A549 (cell line): ENCODE results near the gene SRGAP3. TPM values are rescaled to one million over a fixed set of nuclear protein-coding genes. Genes with fewer than 3 reads are reported as not detected.

Experiments used
- ATAC-seq, 2 experiments: fragments of 200-7000 bp in 1 of 2; fragments of >200 bp in 1 of 2; cut with Nextera tagmentation in 1 of 2; cut with Tn5 transposase in 1 of 2; 3 replicates each; pipeline versions ENCODE4 v1.8.0 to v1.9.1; 2018 to 2020; ENCODE audit warnings: mild to moderate bottlenecking in 1 of 2, moderate library complexity in 1 of 2
- CTCF ChIA-PET: fragments of 300-600 bp; sonication (Branson Sonifier 250); formaldehyde crosslinking; extraction: SDS; loops from one replicate; lab custom pipeline; 2021; ENCODE audit warnings: antibody characterized with exemption, inconsistent platforms; lab: Yijun Ruan, JAX
- POLR2A ChIA-PET: fragments of 350-600 bp; formaldehyde crosslinking; extraction: SDS; loops from one replicate; lab custom pipeline; 2021; ENCODE audit warnings: antibody characterized with exemption, inconsistent platforms; lab: Yijun Ruan, JAX
- DNase-seq, 2 experiments: peaks; one replicate each; pipeline versions ENCODE4 v3.0.0 to v3.0.0-alpha.2; 2011 to 2016; ENCODE audit warnings: low read depth in 1 of 2, low spot score in 1 of 2
- FAIRE-seq: peaks from 2 replicates; lab custom pipeline; 2011; peaks lifted over from hg19 to GRCh38; lab: Jason Lieb, UNC
- H3K27ac ChIP-seq, 2 experiments: fragments of >200 bp; sonication (Bioruptor Twin); formaldehyde crosslinking; 3 replicates each; pipeline ENCODE4 v1.5.1; 2016 to 2017
- H3K4me1 ChIP-seq: fragments of >200 bp; sonication (Bioruptor Twin); formaldehyde crosslinking; 3 replicates; pipeline ENCODE4 v1.6.1; 2016
- H3K4me2 ChIP-seq: fragments of >200 bp; sonication (Bioruptor Twin); formaldehyde crosslinking; 3 replicates; pipeline ENCODE4 v1.6.1; 2016
- H3K4me3 ChIP-seq: fragments of >200 bp; sonication (Bioruptor Twin); formaldehyde crosslinking; 3 replicates; pipeline ENCODE4 v1.5.1; 2016
- H3K9me3 ChIP-seq: fragments of >200 bp; sonication (Bioruptor Twin); formaldehyde crosslinking; 3 replicates; pipeline ENCODE4 v1.6.1; 2016
- CBX8 ChIP-seq: fragments of 200-600 bp; sonication (generic); IDR thresholded peaks from 2 replicates; pipeline ENCODE4 v1.6.1; 2016
- CEBPB ChIP-seq, 2 experiments: fragments of >200 bp in 1 of 2; sonication (Bioruptor Twin) in 1 of 2; formaldehyde crosslinking in 1 of 2; IDR thresholded peaks; 2 replicates each; pipeline ENCODE4 v1.6.1; 2012 to 2016
- FOXS1 ChIP-seq: fragments of 250-450 bp; sonication (Bioruptor Pico); IDR thresholded peaks from 2 replicates; pipeline ENCODE4 v1.5.0; 2020; ENCODE audit warnings: mild to moderate bottlenecking, moderate library complexity
- GATA3 ChIP-seq: IDR thresholded peaks from 2 replicates; pipeline ENCODE4 v1.6.1; 2012; ENCODE audit warnings: borderline replicate concordance
- HDAC2 ChIP-seq: fragments of 200-600 bp; sonication (generic); IDR thresholded peaks from 2 replicates; pipeline ENCODE4 v1.6.1; 2016
- HEYL ChIP-seq: fragments of 250-450 bp; sonication (Bioruptor Pico); IDR thresholded peaks from 2 replicates; pipeline ENCODE4 v1.8.0; 2021; ENCODE audit warnings: mild to moderate bottlenecking, moderate library complexity
- HOXB13 ChIP-seq: fragments of 250-450 bp; sonication (Bioruptor Pico); IDR thresholded peaks from 2 replicates; pipeline ENCODE4 v1.5.0; 2020; ENCODE audit warnings: low read depth, mild to moderate bottlenecking, moderate library complexity
- HOXB5 ChIP-seq: fragments of 250-450 bp; sonication (Bioruptor Pico); IDR thresholded peaks from 2 replicates; pipeline ENCODE4 v1.5.0; 2020; ENCODE audit warnings: mild to moderate bottlenecking, moderate library complexity
- JUN ChIP-seq, 2 experiments: fragments of >200 bp; sonication (Bioruptor Twin); formaldehyde crosslinking; IDR thresholded peaks; 2 replicates in 1 of 2; 3 replicates in 1 of 2; pipeline ENCODE4 v1.6.1; 2016 to 2017
- MAFK ChIP-seq: fragments of 450-650 bp; IDR thresholded peaks from 2 replicates; pipeline ENCODE4 v1.6.1; 2014; ENCODE audit not compliant: partially characterized antibody
- NFE2L2 ChIP-seq: fragments of 150-350 bp; conservative IDR thresholded peaks from 2 replicates; pipeline ENCODE4 v1.6.1; 2014; ENCODE audit warnings: low read length
- NPAS2 ChIP-seq: fragments of 250-450 bp; sonication (Bioruptor Pico); IDR thresholded peaks from 2 replicates; pipeline ENCODE4 v1.8.0; 2022; ENCODE audit warnings: mild to moderate bottlenecking, moderate library complexity, borderline replicate concordance
- PHF8 ChIP-seq: fragments of 200-600 bp; sonication (generic); IDR thresholded peaks from 2 replicates; pipeline ENCODE4 v1.6.1; 2016; ENCODE audit warnings: low read depth, mild to moderate bottlenecking, antibody characterized with exemption, moderate library complexity, borderline replicate concordance
- POLR2AphosphoS2 ChIP-seq: conservative IDR thresholded peaks from 2 replicates; pipeline ENCODE4 v1.6.1; 2012; ENCODE audit warnings: low read length, improper control_type of control experiment, inconsistent platforms
- RAD21 ChIP-seq, 2 experiments: fragments of >200 bp in 1 of 2; sonication (Bioruptor Twin) in 1 of 2; formaldehyde crosslinking in 1 of 2; IDR thresholded peaks in 1 of 2; conservative IDR thresholded peaks in 1 of 2; 2 replicates in 1 of 2; 3 replicates in 1 of 2; pipeline ENCODE4 v1.6.1; 2012 to 2018; ENCODE audit warnings: inconsistent platforms in 1 of 2
- RNF2 ChIP-seq: fragments of 200-600 bp; sonication (generic); IDR thresholded peaks from 2 replicates; pipeline ENCODE4 v1.6.1; 2016; ENCODE audit warnings: low read depth, mild to moderate bottlenecking, antibody characterized with exemption, moderate library complexity, borderline replicate concordance
- SMC3 ChIP-seq: fragments of >200 bp; sonication (Bioruptor Twin); formaldehyde crosslinking; IDR thresholded peaks from 3 replicates; pipeline ENCODE4 v1.6.1; 2018; ENCODE audit warnings: inconsistent platforms
- TP53 ChIP-seq: fragments of 250-450 bp; sonication (Bioruptor Pico); IDR thresholded peaks from 2 replicates; pipeline ENCODE4 v1.5.0; 2021; ENCODE audit warnings: mild to moderate bottlenecking, moderate library complexity
- WGBS: methylation state at CpG from one replicate; pipeline ENCODE4 v1.1.6; 2017; ENCODE audit errors: missing lambda C conversion rate; 5-methylcytosine and 5-hydroxymethylcytosine counted together
- polyA plus RNA-seq, 4 experiments: library from polyadenylated mRNA; depleted of rRNA in 3 of 4; stranded (reverse); fragments of >200 nt; fragmentation: RNase III in 1 of 4; extraction: RNeasy Plus Mini Kit Qiagen cat#74134 plus additional on column Dnase treatment in 1 of 4; gene quantifications; 2 replicates in 3 of 4; 3 replicates in 1 of 4; pipeline ENCODE4 v1.2.3, GENCODE V29; 2011 to 2017
- TF ChIP-seq, protein P1 (sequence below): fragments of 200-600 bp; sonication (generic); IDR thresholded peaks from 2 replicates; pipeline ENCODE4 v1.6.1; 2016; ENCODE audit warnings: antibody characterized with exemption, mild to moderate bottlenecking, moderate library complexity
- TF ChIP-seq, protein P2 (sequence below): fragments of >200 bp; sonication (Bioruptor Twin); formaldehyde crosslinking; IDR thresholded peaks from 2 replicates; pipeline ENCODE4 v1.6.1; 2016
- TF ChIP-seq, protein P3 (sequence below): fragments of >200 bp; sonication (Bioruptor Twin); formaldehyde crosslinking; IDR thresholded peaks from 3 replicates; pipeline ENCODE4 v1.5.1; 2016
- TF ChIP-seq, protein P4 (sequence below): fragments of >200 bp; sonication (Bioruptor Twin); formaldehyde crosslinking; IDR thresholded peaks from 3 replicates; pipeline ENCODE4 v1.6.1; 2016
- TF ChIP-seq, protein P5 (sequence below): fragments of 250-450 bp; sonication (Bioruptor Pico); IDR thresholded peaks from 2 replicates; pipeline ENCODE4 v1.5.0; 2020; ENCODE audit warnings: low read depth, mild to moderate bottlenecking, moderate library complexity

SRGAP3 gene
- polyA plus RNA-seq, 2 of the 4 experiments (the other 2 are of a cell fraction), result 1.6 to 2.5 TPM

DNA sequence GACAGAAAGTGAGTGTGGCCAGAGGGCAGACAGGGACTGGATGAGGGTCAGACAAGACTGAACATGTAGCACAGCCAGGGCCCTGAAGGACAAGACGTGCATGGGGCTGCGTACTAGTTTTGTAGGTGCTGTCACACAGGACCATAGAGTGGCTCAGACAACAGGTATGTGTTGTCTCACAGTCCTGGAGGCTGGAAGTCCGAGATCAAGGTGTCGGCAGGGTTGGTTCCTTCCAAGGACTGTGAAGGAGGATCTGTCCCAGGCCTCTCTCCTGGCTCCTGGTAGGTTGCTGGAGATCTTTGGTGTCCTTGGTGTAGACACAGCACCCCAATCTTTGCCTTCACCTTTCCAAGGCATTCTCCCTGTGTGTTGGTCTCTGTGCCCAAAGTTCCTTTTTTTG lies 136.4 kb downstream of the SRGAP3 start:
- POLR2A ChIA-PET, result no interaction called here
- no peaks in the 10 kb centered on the region for H3K4me1 ChIP-seq
- no peaks in the 10 kb centered on the region for H3K9me3 ChIP-seq
- WGBS, result 58% methylated on average over 4 of the region's 4 CpGs
- H3K4me2 ChIP-seq, result no peak overlapping the region
- DNase-seq (no peak), FAIRE-seq (no peak), ATAC-seq (no peak)
- H3K27ac ChIP-seq, result no peak overlapping the region
- H3K4me3 ChIP-seq, result no peak overlapping the region
- CTCF ChIA-PET, result no interaction called here
- TF ChIP-seq RNF2, result no peak
- TF ChIP-seq, protein P1, sequence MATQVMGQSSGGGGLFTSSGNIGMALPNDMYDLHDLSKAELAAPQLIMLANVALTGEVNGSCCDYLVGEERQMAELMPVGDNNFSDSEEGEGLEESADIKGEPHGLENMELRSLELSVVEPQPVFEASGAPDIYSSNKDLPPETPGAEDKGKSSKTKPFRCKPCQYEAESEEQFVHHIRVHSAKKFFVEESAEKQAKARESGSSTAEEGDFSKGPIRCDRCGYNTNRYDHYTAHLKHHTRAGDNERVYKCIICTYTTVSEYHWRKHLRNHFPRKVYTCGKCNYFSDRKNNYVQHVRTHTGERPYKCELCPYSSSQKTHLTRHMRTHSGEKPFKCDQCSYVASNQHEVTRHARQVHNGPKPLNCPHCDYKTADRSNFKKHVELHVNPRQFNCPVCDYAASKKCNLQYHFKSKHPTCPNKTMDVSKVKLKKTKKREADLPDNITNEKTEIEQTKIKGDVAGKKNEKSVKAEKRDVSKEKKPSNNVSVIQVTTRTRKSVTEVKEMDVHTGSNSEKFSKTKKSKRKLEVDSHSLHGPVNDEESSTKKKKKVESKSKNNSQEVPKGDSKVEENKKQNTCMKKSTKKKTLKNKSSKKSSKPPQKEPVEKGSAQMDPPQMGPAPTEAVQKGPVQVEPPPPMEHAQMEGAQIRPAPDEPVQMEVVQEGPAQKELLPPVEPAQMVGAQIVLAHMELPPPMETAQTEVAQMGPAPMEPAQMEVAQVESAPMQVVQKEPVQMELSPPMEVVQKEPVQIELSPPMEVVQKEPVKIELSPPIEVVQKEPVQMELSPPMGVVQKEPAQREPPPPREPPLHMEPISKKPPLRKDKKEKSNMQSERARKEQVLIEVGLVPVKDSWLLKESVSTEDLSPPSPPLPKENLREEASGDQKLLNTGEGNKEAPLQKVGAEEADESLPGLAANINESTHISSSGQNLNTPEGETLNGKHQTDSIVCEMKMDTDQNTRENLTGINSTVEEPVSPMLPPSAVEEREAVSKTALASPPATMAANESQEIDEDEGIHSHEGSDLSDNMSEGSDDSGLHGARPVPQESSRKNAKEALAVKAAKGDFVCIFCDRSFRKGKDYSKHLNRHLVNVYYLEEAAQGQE, result no peak
- no peak for TF ChIP-seq RAD21 (conservative IDR thresholded peaks at IDR 0.05 in 1 of 2, IDR thresholded peaks at IDR 0.05 in 1 of 2)
- no peak for TF ChIP-seq JUN (IDR thresholded peaks at IDR 0.05)
- no peak for TF ChIP-seq HEYL
- no peak for TF ChIP-seq TP53 (CRISPR knock-in tag)
- TF ChIP-seq POLR2AphosphoS2, result no peak
- no peak for TF ChIP-seq CBX8
- no peak for TF ChIP-seq SMC3
- TF ChIP-seq NFE2L2, result no peak
- TF ChIP-seq HOXB13 (CRISPR knock-in tag), result no peak
- TF ChIP-seq NPAS2, result no peak
- TF ChIP-seq GATA3, result no peak

DNA sequence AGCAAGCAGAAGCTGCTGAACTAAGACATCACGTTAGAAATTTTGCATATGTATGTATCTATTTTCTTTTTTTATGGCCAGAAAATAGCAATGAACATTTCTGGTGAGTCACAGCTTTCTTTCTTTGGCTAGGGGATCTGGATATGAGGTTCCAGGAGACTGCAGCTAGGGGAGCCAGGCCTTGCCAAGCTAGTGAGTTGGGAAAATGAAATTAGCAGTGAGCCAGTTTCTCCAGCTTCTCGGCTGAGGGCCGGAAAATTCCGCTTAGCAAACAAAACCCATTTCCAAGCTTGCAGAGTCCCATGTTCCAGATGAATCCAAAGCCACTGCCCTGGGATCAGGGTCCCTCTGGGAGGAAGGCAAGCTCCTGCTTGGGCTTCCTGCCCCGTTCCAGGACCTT lies 137.6 kb downstream of the SRGAP3 start:
- TF ChIP-seq MAFK (no peak), CEBPB (IDR thresholded peaks at IDR 0.05) (no peak), HDAC2 (no peak)
- TF ChIP-seq, all 56 proteins: peak for 0
- ATAC-seq (no peak), FAIRE-seq (no peak), DNase-seq (no peak)
- Histone ChIP-seq H3K4me2 (no peak overlapping the region), H3K27ac (no peak overlapping the region), H3K9me3 (no peaks in the 10 kb centered on the region), H3K4me3 (no peak overlapping the region), H3K4me1 (no peaks in the 10 kb centered on the region)
- POLR2A ChIA-PET, result no interaction called here
- CTCF ChIA-PET, result interaction anchor here (1.0 to 1.4 kb wide), 5 partner anchors 8 to 27 kb away, joined by 3 to 4 read pairs (median 3); no protein-coding TSS in a partner anchor
- 57% methylated on average over 5 of the region's 5 CpGs for WGBS

DNA sequence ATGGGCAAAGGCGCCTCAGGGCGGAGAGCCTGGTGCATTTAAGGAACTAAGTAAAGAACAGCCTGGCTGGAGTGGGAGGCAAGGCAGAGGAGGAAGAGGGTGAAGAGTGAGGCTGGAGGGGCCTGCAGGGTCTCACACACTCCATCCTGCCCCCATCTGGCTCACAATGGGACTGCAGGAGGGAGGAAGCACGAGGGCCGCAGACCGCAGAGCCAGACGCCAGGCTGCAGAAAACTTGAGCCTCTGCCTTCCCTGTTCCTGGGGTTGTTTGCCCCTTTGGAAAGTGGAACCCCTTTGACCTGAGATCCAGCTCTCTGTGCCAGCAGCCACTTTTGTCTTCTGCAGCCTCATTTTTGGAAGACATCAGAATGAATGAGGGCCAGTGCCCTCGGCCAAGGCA lies 138.0 kb downstream of the SRGAP3 start:
- FAIRE-seq, result no peak
- no peak for DNase-seq
- WGBS, result 90% methylated on average over 7 of the region's 7 CpGs
- Histone ChIP-seq H3K4me2 (no peak overlapping the region), H3K9me3 (no peaks in the 10 kb centered on the region)
- POLR2A ChIA-PET, result no interaction called here
- CTCF ChIA-PET, result interaction anchor here (1.0 to 1.4 kb wide), 5 partner anchors 9 to 26 kb away, joined by 3 to 4 read pairs (median 3); no protein-coding TSS in a partner anchor
- peak in 1 of 2 experiments; percentile 45; a peak in 2 of 6 replicates for ATAC-seq
- TF ChIP-seq FOXS1 (no peak), HEYL (no peak)
- TF ChIP-seq, protein P2, sequence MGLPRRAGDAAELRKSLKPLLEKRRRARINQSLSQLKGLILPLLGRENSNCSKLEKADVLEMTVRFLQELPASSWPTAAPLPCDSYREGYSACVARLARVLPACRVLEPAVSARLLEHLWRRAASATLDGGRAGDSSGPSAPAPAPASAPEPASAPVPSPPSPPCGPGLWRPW, result no peak
- TF ChIP-seq, all 56 proteins: peak for 0
- Histone ChIP-seq H3K4me1 (no peaks in the 10 kb centered on the region), H3K27ac (no peak overlapping the region), H3K4me3 (no peak overlapping the region)

DNA sequence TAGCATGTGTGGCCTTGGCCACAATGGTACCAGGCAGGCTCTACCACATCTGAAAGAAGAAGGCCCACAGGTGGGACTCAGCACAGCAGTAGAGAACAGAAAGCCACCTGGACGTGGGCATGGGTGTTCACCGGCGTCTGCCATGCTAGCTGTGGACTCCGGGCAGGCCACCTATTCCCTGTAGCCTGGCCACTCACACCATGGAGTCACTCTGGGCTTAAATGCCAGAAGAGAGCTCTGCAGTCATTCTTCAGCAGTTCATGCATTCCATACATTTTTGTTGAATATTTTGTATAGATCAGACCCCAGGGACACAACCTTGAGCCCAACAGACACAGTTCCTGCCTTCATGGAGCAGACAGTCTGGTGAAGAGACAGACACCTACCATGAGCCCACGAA lies 138.6 kb downstream of the SRGAP3 start:
- Histone ChIP-seq H3K9me3 (no peaks in the 10 kb centered on the region), H3K27ac (no peak overlapping the region), H3K4me3 (no peak overlapping the region), H3K4me1 (no peaks in the 10 kb centered on the region), H3K4me2 (no peak overlapping the region)
- POLR2A ChIA-PET, result no interaction called here
- WGBS, result 25% methylated on average over 1 of the region's 5 CpGs
- ATAC-seq (peak in 1 of 2 experiments; percentile 30; a peak in 2 of 6 replicates), FAIRE-seq (no peak), DNase-seq (no peak)
- CTCF ChIA-PET, result interaction anchor here (1.4 kb wide), 1 partner anchor 9 kb away, joined by 4 read pairs; no protein-coding TSS in a partner anchor
- TF ChIP-seq TP53 (CRISPR knock-in tag), result no peak
- TF ChIP-seq FOXS1, result no peak
- TF ChIP-seq, protein P2, result no peak
- TF ChIP-seq, protein P3, sequence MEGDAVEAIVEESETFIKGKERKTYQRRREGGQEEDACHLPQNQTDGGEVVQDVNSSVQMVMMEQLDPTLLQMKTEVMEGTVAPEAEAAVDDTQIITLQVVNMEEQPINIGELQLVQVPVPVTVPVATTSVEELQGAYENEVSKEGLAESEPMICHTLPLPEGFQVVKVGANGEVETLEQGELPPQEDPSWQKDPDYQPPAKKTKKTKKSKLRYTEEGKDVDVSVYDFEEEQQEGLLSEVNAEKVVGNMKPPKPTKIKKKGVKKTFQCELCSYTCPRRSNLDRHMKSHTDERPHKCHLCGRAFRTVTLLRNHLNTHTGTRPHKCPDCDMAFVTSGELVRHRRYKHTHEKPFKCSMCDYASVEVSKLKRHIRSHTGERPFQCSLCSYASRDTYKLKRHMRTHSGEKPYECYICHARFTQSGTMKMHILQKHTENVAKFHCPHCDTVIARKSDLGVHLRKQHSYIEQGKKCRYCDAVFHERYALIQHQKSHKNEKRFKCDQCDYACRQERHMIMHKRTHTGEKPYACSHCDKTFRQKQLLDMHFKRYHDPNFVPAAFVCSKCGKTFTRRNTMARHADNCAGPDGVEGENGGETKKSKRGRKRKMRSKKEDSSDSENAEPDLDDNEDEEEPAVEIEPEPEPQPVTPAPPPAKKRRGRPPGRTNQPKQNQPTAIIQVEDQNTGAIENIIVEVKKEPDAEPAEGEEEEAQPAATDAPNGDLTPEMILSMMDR, result no peak
- TF ChIP-seq HOXB5 (CRISPR knock-in tag), result no peak
- TF ChIP-seq PHF8, result no peak
- TF ChIP-seq, protein P4, sequence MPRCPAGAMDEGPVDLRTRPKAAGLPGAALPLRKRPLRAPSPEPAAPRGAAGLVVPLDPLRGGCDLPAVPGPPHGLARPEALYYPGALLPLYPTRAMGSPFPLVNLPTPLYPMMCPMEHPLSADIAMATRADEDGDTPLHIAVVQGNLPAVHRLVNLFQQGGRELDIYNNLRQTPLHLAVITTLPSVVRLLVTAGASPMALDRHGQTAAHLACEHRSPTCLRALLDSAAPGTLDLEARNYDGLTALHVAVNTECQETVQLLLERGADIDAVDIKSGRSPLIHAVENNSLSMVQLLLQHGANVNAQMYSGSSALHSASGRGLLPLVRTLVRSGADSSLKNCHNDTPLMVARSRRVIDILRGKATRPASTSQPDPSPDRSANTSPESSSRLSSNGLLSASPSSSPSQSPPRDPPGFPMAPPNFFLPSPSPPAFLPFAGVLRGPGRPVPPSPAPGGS, result no peak
- TF ChIP-seq RNF2, result no peak
- TF ChIP-seq, protein P5, sequence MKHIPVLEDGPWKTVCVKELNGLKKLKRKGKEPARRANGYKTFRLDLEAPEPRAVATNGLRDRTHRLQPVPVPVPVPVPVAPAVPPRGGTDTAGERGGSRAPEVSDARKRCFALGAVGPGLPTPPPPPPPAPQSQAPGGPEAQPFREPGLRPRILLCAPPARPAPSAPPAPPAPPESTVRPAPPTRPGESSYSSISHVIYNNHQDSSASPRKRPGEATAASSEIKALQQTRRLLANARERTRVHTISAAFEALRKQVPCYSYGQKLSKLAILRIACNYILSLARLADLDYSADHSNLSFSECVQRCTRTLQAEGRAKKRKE (CRISPR knock-in tag), result no peak
